Stimulated activated CD4-positive, alpha-beta T cell treated with anti-CD3 and anti-CD28 coated beads, TNF-alpha, amount 100 ng/mL, for 1 hour (primary cell): ENCODE data around the gene OGFOD1.
A peak's percentile ranks its signal among the peaks of the same experiment; 100 is the strongest.
"Not testable (repeated sequence)": the region's sequence is repeated elsewhere in the genome, so short reads cannot be mapped to it uniquely, and the experiment has no call there.

Experiments used
- DNase-seq, 3 donors: peaks; one replicate each; pipeline ENCODE4 v3.0.0-alpha.2; 2020; ENCODE audit warnings: low read depth in 3 of 3, low spot score in 1 of 3

OGFOD1 gene

DNA sequence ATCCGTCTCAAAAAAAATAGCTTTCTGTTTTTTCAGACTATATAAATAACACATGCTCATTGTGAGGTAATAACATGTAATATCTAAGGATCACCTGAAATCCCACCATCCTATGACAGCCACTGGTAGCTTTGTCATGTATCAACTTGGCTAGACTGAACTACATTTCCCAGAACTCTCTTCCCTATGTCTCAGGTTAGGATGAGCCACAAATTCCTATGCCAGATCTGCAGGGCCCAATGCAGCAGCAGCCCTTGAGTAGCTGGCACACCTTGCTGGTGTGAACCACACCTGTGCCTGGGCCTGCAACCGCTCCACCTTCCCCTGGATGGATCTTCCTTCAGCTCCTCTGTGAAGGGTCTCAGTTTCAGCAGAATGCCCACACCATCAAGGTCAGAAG lies 28.1 kb downstream of the OGFOD1 start:
- no peak for DNase-seq

DNA sequence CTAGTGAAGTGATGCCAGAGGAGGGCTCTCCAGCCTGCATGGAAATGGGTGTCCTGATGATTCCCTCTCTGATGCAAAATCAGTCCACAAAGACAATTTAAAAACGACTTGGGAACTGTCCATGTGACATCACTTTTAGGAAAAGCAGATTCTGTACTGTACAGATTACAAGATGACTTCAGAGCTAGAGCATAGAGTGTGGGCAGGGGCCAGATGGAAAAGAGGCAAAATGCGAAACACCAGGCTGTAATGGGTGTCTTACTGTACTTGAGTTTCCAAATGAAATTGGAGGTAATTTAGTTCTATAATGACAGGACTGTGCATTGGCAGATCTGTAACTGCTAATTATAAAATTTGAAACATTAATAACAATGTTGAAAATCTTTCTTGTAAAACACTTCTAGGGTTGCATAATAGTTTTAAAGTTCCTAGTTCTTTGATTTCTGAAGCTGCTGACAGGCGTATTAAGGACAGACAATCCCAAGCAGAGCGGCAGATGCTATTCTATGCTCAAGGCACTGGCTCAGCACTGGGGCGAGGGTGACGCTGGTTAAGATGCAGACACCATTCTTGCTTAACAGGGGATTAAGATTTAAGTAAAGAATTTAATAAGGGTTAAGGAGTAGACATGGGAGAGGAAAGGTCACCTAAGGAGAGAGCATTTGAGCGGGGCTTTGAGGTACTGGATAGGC lies 29.6 kb downstream of the OGFOD1 start:
- no peak for DNase-seq

- no peak for DNase-seq
Measured at GRCh38 chr16:56481468-56482122, 30.2 kb downstream of the OGFOD1 start.

DNA sequence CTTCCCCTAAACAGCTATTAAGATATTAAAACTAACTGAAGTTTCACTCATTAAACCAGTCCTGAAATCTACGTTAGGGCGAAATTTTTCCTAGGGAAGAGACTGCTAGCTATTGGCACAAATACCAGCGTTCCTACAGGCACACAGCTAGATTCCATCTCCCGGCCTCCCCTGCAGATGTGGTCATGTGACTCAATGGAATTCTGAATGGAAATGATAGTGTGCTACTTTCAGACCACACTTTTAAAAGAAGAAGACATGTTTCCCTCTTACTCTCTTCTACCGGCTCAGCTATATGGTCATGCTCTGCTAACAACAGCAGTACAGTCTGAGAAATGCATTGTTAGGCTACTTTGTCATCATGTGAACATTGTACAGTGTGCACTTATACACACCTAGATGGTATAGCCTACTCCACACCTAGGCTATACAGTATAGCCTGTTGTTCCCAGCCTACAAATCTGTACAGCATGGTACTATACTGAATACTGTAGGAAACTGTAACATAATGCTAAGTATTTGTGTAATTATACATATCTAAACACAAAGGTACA lies 31.4 kb downstream of the OGFOD1 start:
- DNase-seq: no peak

DNA sequence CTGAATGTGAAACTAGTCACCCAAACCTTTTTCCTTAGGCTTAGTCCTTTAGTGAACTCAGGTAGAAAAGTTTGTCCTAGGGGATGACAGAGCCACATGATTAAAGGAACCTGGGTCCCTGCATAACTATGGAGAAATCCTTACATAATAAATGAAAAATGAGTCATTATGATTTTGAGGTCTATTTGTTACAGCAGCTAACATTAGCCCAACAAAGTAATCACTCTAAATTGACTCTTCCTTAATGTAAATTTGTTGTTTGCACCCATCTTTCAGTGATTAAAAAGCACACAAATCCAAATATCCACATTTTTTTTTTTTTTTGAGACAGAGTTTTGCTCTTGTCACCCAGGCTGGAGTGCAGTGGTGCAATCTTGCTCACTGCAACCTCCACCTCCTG lies 32.0 kb downstream of the OGFOD1 start:
- DNase-seq: no peak

- DNase-seq: no peak
Measured at GRCh38 chr16:56488035-56488434, 36.7 kb downstream of the OGFOD1 start.

- not testable (repeated sequence) for DNase-seq
Measured at GRCh38 chr16:56488868-56489267, 37.5 kb downstream of the OGFOD1 start.

DNA sequence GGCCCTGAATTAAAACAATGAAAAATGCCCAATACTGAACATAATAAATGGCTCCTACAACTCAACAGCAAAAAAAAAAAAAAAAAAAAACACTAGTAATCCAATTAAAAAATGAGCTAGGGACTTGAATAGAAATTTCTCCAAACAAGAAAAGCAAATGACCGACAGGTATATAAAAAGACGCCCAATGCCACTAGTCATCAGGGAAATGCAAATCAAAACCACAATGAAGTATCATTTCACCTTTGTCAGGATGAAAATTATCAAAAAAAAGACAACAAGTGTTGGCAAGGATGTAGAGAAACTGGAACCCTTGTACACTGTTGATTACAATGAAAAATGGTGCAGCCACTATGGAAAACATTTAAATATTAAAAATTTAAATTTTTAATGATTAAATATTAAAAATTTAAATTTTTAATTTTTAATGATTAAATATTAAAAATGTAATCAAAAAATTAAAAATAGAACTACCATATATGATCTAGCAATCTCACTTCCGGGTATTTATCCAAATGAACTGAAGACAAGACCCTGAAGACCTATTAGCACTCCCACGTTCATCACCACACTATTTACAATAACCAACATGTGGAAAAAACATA lies 40.4 kb downstream of the OGFOD1 start:
- DNase-seq: no peak

- no peak for DNase-seq
Measured at GRCh38 chr16:56493126-56493525, 41.8 kb downstream of the OGFOD1 start.

DNA sequence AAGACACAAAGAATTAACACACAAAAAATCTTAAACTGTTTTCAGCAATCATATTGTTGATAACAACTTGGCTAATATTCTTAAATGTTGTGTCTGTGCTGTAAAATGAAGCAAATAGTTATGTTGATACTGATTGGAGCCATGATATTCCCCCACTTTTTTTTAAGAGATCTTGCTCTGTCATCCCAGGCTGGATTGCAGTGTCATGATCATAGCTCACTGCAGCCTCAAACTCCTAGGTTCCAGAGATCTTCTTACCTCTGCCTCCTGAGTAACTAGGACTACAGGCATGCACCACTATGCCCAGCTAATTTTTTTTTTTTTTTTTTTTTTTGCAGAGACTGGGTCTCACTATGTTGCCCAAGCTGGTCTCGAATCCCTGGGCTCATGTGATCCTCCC lies 42.5 kb downstream of the OGFOD1 start:
- DNase-seq: no peak

- no peak for DNase-seq
Measured at GRCh38 chr16:56505181-56505580, 53.8 kb downstream of the OGFOD1 start.

GRCh38 chr16:56506941-56507340 lies 55.6 kb downstream of the OGFOD1 start:
- DNase-seq: no peak

DNA sequence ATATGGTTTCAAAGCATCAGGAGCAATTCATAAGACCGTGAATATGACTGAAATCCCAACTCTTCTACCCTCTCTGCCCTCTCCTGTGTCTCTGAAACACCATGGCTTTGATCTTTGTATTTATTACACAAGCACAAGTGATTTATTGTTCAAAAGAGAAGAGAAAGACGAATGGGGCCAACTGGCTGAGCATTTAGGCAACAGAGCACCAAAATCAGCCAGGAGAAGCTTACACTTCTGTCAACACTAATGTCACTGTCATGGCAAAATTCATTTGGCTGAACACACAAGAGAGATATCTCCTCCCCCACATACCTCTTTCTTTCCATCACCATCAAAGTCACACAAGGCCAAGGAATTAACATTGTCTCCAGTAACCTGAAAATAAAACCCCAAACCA lies 59.2 kb downstream of the OGFOD1 start:
- no peak for DNase-seq

DNA sequence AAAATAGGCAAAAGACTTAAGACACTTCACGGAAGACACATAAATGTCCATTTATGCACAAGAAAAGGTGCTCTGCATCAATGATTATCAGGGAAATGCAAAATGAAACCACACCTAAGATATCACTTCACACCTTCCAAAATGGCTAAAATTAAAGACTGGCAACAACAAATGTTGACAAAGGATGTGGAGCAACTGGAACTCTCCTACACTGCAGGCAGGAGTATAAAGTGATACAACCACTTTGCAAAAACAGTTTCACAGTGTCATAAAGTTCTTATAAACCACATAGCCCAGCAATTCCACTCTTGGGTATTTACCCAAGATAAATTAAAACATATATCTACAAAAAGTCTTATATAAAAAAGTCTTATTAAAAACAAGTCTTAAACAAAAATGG lies 60.7 kb downstream of the OGFOD1 start:
- no peak for DNase-seq

- no peak for DNase-seq
Measured at GRCh38 chr16:56513091-56513490, 61.7 kb downstream of the OGFOD1 start.

DNA sequence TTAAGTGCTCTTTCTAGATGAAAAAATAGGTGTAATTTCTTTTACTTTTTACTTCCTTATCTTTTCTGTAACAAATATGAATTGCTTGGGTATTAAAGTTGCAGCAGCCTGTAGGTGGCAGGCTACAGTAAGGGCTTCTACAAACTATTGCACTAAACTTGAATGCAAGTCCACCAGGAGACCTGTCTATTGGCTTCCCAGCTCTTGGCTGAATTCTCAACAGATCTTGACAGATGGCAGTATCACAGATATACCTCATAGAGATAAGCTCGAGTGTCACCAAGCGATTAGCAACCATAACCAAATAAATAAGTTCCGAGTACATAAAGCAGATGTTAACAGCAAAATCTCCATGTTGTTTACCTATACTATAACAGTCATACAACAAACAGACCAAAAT lies 62.6 kb downstream of the OGFOD1 start:
- no peak for DNase-seq

DNA sequence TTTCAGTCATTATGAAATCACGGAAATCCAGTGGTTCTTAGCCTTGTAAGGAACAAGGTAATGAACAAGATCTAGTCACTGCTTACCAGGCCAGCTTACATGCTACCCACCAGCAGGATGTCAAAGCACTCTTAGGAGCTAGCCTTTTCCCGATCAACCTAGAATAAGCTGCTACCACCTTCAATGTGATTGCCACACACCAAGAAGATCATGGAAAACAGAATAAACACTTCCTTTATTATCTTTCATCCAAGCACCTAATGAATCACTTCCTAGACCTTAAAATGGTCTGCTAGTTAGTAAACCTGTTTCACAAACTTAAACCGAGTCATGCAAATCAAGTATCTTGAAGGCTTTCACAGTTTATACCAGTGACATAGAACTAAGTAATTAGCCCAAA lies 63.5 kb downstream of the OGFOD1 start:
- no peak for DNase-seq

- no peak for DNase-seq
Measured at GRCh38 chr16:56515665-56516064, 64.3 kb downstream of the OGFOD1 start.

DNA sequence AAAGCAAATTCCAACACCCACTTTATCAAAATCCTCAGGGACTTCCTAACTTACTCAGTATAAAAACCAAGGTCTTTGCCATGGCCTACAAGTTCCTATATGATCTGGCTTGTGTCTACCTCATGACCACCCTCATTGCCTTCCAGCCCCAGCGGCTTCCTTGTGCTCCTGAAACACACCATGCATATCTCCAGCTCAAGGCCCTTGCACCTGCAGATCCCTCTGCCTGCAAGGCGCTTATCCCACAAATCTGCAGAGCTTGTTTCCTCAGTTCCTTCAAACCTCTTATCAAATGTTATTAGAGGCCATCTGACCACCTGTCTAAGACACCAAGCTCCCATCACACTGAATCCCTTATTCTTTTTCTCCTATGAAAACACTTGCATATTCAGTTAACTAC lies 65.9 kb downstream of the OGFOD1 start:
- no peak for DNase-seq

- no peak for DNase-seq
Measured at GRCh38 chr16:56518425-56518824, 67.1 kb downstream of the OGFOD1 start.

DNA sequence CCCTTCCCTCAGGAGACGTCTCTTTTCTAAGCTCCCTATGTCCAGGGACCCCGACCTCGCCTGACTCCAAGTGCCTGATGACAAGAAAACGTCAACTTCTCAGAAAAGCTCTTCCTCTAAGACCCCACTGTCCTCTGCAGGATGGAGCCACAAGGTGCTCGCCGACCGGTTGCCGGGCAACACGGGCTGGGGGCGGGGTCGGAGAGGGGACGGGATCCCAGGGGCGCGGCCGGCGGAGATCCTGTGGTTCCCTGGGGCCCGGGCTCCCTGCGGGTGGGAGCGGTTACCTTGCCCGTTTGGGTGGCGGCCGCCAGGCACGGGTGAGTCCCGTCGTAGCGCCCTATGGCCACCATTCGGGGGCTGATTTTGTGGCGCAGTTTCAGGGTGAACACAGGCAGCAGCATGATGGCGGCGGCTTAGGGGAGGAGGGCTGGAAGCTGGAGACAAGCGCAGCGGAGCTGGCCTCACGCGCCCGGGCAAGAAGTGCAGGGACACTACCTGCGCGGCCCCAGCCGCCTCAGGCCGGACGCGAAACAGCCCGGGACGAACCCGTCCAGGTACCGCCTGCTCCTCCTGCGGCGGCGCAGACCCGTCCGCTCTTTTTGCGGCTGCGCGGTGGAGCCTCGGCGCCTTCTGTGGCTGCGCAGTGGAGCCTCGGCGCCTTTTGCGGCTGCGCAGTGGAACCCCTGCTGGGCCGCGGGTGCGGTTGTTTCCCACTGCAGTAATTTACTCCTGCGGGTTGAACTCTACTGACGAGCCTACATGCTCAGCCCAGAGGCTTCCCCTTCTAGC lies 68.3 kb downstream of the OGFOD1 start, which contains the start of gene BBS2:
BBS2 (minus strand) TSS at position 566 of the 792 bp plus-strand sequence; CDS start at position 404, 162 bp downstream.
- peak; percentile 76 to 88 (median 85) for DNase-seq

DNA sequence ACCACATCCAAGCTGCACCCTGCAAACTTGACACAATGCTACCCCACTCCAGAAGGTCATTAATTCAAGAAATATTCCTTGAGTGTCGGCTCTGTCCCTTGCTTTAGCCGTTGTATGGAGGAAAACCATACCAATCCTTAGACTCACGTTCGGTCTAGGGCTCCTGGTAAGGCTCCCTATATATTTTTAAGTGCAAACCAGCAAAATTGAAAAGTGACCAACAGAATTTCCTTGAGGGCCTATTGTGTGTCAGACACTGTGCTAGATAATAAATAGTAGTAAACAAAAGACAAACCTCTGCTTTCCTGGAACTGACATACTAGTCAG lies 68.9 kb downstream of the OGFOD1 start:
- DNase-seq: no peak
